Epithelial cell of proximal tubule (primary cell): ENCODE measurements around the gene MMP20. TPM values are rescaled to one million over a fixed set of nuclear protein-coding genes. Genes with fewer than 3 reads are reported as not detected.
"Not testable (repeated sequence)": the region's sequence is repeated elsewhere in the genome, so short reads cannot be mapped to it uniquely, and the experiment has no call there.

ENCODE experiments used
- DNase-seq: peaks from one replicate; pipeline ENCODE4 v3.0.0-alpha.2; 2011; ENCODE audit warnings: low read depth
- H3K4me3 ChIP-seq: 2 replicates; pipeline ENCODE4 v1.5.1; 2011; ENCODE audit warnings: low read depth, mild to moderate bottlenecking, low read length
- total RNA-seq: library from RNA; depleted of rRNA; stranded (reverse); fragments of >200 nt; gene quantifications from 2 replicates; pipeline ENCODE4 v1.2.3, GENCODE V29; 2015
- TF ChIP-seq, protein P1 (sequence below): conservative IDR thresholded peaks from 2 replicates; pipeline ENCODE4 v1.5.1; 2012; ENCODE audit warnings: low read depth, mild to moderate bottlenecking, low read length

The MMP20 gene
- total RNA-seq, 1 donor from 2014 or later = not detected

DNA sequence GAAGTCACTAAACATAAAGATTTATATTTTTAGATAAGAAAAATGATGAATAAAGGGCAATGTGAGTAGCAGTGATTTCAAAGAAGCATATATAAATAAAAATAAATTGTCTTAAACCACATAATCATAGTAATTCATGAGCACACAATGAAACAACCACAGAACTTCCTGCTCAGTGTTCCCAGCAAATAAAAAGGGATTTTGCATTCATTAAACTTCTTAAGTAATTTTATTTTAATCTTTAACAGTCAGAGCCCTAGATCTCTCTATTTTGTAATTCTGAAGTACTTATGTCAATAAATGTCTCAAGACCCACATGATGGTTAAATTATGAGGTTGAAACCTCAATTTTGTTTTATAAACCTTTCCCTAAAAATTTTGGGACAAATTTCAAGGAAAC lies 14.5 kb upstream of the MMP20 start:
- DNase-seq = no peak
- TF ChIP-seq, protein P1, sequence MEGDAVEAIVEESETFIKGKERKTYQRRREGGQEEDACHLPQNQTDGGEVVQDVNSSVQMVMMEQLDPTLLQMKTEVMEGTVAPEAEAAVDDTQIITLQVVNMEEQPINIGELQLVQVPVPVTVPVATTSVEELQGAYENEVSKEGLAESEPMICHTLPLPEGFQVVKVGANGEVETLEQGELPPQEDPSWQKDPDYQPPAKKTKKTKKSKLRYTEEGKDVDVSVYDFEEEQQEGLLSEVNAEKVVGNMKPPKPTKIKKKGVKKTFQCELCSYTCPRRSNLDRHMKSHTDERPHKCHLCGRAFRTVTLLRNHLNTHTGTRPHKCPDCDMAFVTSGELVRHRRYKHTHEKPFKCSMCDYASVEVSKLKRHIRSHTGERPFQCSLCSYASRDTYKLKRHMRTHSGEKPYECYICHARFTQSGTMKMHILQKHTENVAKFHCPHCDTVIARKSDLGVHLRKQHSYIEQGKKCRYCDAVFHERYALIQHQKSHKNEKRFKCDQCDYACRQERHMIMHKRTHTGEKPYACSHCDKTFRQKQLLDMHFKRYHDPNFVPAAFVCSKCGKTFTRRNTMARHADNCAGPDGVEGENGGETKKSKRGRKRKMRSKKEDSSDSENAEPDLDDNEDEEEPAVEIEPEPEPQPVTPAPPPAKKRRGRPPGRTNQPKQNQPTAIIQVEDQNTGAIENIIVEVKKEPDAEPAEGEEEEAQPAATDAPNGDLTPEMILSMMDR = no peak
- no peak overlapping the region for H3K4me3 ChIP-seq

DNA sequence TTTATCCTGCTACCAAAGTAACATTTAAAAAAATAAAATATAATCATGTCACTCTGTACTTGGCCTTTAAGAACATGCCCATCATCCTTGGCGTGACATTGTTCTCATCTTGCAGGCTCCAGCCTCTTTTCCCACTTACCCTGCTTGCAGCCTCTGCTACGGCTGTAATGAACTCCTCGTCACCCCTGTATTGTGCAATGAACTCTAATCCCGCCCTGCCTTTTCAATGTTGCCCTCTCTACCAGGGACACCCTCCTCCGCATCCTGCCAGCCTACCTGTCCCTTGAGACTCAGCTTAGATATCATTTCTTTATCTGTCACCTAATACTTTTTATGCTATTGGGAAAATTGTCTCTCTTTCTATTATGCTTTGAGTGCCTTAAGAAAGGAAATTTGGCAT lies 12.6 kb upstream of the MMP20 start:
- no peak overlapping the region for H3K4me3 ChIP-seq
- TF ChIP-seq, protein P1 = no peak
- no peak for DNase-seq

DNA sequence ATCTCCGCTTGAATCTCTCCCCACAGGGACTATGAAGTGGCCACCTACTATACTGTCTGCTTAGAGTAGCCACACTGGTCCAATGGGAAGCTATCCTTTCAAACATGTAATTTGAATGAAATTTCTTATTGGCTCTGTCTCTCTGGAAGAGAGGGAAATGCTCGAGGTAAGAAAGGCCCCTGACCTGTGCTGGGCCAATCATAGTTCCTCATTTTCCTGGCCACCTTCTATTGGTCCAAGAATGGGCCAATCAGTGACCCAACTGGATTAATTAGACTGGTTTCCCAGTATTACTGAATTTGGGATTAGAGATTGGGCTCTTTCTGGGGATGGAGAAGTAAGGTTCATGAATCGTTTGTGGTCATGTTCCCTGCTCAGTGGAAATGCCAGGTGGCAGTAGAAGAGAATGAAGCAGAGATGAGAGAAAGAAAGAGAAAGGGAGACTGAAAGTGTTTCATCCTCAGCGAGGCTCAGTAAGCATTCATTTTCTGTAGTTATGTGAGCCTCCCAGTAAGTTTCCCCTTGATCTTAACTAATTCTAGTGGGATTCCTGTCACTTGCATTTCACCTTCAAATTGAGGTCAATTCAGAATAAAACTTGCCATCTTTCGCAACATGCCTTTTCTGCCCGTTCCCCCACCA lies 8.4 kb upstream of the MMP20 start:
- H3K4me3 ChIP-seq = no peak overlapping the region
- no peak for DNase-seq
- TF ChIP-seq, protein P1 = no peak

DNA sequence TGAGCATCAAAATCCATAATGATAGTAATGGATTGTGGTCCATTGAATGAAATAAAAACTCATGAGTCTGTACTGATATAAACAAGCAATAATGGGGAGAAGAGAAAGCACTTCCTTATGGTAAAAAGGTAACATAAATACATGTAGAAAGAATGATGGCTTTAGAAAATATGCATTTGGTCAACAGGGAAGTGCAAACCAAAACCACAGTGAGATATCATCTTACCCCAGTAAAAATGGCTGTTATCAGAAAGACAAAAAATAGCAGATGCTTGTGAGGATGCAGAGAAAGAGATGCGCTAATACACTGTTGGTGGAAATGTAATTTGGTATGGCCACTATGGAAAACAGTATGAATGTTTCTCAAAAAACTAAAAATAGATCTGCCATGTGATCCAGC lies 6.9 kb upstream of the MMP20 start:
- DNase-seq = no peak
- TF ChIP-seq, protein P1 = no peak
- H3K4me3 ChIP-seq = no peak overlapping the region

DNA sequence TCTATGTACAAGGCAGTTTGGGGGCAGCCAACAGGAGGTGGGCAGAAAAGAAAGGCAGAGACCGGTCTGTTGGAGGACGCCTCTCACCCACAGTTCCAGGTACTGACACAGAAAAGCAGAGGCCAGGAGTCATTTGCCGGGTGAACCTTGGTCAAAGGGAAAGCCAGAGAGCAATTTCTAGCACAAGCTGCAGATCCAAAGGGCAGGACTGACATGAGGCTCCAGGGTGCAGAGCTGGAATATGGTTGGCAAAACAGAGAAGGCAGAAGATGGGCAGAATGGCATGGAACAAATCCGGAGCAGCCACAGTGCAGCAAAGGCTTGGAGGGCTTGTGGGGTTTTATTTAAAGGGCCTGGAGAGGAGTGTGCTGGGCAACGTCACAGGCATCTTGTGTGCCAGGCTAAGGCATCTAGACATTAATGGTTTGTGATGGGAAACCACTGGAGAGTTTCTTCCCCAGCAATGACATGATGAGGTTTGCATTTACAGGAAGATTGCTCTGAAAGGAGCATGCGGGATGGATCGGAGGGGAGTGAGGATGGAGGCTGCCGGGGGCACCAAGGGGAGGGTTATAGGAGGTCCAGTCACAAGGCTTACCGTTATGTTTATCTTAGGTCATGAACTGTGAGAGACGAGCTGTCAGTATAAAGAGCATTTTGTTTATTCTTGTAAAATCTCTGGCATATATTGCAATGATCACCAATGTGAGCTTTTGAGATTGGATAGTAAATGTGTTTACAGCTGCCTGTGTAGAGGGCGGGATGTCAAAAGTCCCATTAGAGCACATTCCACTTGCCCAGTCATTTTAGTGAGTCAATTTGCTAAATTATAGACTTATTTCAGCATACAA lies 5.7 kb upstream of the MMP20 start:
- DNase-seq = no peak
- no peak overlapping the region for H3K4me3 ChIP-seq
- TF ChIP-seq, protein P1 = no peak

DNA sequence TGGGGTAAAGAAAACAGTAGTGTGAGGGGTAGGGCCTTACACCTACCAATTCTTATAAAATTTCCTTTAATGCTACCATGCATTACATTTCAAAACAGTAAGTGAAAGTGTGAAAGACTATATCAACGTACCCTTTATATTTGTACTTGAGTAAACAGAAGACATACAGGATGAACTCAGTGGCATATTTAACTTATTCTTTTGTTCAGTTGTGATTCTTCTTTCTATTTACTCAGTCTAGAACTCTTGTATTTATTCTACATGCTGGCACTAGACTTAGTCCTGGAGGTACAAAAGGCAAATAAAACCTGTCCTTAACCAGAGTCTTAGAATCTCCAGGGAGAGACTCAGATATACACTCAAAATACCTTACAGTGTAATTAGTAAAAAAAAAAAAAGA lies 4.8 kb upstream of the MMP20 start:
- not testable (repeated sequence) for DNase-seq, H3K4me3 ChIP-seq

DNA sequence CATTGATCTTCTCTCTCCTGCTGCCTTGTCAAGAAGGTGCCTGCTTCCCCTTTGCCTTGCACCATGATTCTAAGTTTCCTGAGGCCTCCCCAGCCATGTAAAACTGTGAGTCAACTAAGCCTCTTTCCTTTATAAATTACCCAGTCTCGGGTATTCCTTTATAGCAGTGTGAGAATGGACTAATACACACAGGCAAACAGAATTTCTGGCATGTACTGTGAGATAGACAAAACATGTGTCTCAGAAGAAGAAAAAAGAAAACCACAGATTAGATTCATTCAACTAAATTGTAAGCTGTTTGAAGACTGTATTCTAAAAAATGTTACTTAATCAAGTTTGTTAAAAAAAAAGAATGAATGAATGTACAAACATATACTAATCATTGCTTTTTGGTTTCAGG lies 1.5 kb upstream of the MMP20 start:
- DNase-seq = no peak
- TF ChIP-seq, protein P1 = no peak
- no peak overlapping the region for H3K4me3 ChIP-seq
